NOMO-1 (cell line): Measurements from ENCODE around the gene ALPI.
"Not testable (repeated sequence)": the region's sequence is repeated elsewhere in the genome, so short reads cannot be mapped to it uniquely, and the experiment has no call there.

Experiments
- DNase-seq, 2 experiments: peaks; one replicate each; lab custom pipeline; 2025; ENCODE audit not compliant: unreplicated experiment in 2 of 2; lab: John Stamatoyannopoulos, UW

ALPI gene

DNA sequence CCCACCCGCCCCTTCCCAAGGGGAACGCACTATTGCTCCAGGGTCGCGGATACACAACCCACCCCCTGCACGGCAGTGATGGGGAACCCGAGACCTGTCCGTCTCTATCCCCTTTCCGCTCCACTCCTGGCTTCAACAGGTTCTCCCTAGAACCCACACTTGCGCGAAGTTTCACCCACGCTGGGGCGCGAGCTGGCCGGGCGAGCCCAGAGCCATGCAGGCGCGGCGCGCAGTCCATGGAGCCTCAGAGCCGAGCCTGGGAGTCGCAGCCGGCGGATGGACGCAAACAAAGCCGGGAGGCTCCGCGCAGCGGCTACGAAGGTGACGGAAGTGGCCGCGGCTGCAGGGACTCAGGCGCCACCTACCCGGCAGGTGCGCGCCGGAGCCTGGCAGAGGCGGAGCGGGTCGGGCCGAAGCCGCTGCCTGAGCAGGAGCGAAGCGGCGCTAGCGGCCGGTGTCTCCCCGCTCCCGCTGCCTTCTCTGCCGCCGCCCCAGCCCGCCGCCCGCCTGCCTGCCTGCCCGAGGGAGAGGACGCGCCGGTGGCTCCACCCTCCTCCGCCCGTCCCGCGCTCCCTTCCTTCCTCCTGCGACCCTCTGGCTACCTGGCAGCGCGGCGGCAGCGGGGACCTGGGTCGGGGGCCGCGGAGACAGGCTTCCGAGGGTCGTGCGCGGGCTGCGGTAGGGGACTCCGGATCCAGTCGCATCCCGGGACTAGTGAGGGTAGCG, 35.3 kb upstream of the ALPI start:
- no peak for DNase-seq

DNA sequence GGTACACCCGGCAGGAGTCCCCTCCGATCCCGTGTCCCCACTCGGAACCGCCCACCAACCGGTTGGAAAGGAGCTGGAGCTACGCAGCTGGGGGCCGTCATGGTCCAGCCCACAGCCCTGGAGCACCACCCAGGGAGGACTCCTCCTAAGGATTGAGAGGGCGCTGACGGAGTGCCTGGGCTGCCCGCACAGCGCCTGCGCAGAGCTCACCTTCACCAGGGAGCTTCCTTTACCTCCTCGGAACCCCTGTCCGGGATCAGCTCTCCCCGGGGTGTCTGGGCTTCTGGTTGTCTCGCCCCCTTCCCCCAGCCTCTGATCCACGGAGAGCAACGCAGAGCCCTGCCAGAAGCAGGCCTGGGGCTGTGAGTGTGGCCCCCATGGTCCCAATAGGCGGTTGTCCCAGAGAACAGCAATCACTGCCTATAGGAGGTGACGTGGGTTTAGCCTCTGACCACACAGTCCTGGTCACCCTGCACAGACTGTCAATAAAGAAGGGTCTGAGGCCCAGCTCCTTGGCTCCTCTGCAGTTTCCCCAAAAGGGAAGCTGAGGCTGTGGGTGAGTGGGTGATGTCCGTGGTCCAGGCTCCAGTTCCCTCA, 34.7 kb upstream of the ALPI start:
- DNase-seq = no peak

GRCh38 chr2:232422051-232422450, 33.9 kb upstream of the ALPI start:
- no peak for DNase-seq

- DNase-seq = not testable (repeated sequence)
Measured at GRCh38 chr2:232422996-232423395, 33.0 kb upstream of the ALPI start.

GRCh38 chr2:232423407-232423806, 32.5 kb upstream of the ALPI start:
- DNase-seq = not testable (repeated sequence)

GRCh38 chr2:232431705-232432590, 24.0 kb upstream of the ALPI start:
- DNase-seq = no peak

- DNase-seq = no peak
Measured at GRCh38 chr2:232432598-232433184, 23.3 kb upstream of the ALPI start.

- DNase-seq = not testable (repeated sequence)
Measured at GRCh38 chr2:232433622-232434021, 22.3 kb upstream of the ALPI start.

- DNase-seq = no peak
Measured at GRCh38 chr2:232434091-232434490, 21.9 kb upstream of the ALPI start.

DNA sequence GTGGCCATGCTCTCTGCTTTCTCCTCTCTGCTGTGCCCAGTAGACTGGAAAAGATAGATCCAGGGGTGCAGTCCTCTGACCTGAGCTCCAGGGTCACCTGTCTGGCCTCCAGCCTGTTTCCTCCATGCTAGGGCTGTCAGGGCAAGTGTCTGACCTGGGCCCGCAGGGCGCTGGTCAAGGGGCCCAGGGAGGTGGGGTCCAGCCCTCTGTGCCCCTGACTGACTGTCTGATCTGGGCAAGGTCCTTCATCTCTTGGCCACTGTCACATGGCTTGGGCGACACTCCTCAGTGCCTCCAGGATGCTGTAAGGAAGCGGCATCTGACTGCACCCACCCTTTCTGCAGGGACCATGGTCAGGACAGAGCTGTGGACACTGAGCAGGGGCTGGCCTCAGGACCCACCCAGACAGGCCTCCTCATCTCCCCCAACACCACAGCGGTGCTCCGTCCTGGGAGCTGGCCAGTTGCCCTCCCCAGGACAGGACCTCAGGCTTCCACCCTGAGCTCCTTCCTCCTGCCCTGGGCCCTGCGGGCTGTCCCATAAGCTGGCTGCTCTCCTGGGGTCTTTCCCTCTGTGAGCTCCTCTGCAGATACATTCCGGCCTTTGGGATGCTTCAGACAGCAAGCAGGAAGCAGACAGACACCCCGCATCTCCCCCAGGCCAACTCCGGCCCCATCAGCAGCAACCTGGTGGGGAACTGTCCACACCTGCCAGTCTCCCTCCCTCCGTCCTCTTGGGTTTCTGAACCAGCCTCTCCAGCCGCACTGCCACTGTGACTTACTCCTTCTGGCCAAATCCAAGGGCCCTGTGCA, 21.2 kb upstream of the ALPI start:
- no peak for DNase-seq

- no peak for DNase-seq
Measured at GRCh38 chr2:232435375-232435648, 20.6 kb upstream of the ALPI start.

DNA sequence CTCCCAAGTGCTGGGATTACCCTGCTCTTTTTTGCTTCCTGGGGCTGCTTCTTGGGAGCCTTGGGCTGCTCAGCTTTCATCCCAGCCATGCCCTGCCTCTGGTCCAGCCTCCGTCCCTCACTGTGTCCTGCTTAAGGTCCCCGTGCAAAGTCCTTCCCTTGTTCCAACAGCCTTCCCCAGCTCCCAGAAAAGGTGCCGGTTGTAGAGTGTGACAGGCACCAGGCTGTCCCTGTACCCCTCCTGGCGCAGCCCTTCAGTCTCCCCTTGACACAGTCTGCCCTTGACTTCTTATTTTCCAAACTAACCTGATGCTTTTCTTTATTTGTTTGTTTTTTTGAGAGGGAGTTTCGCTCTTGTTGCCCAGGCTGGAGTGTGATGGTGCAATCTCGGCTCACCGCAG, 20.1 kb upstream of the ALPI start:
- DNase-seq = no peak

DNA sequence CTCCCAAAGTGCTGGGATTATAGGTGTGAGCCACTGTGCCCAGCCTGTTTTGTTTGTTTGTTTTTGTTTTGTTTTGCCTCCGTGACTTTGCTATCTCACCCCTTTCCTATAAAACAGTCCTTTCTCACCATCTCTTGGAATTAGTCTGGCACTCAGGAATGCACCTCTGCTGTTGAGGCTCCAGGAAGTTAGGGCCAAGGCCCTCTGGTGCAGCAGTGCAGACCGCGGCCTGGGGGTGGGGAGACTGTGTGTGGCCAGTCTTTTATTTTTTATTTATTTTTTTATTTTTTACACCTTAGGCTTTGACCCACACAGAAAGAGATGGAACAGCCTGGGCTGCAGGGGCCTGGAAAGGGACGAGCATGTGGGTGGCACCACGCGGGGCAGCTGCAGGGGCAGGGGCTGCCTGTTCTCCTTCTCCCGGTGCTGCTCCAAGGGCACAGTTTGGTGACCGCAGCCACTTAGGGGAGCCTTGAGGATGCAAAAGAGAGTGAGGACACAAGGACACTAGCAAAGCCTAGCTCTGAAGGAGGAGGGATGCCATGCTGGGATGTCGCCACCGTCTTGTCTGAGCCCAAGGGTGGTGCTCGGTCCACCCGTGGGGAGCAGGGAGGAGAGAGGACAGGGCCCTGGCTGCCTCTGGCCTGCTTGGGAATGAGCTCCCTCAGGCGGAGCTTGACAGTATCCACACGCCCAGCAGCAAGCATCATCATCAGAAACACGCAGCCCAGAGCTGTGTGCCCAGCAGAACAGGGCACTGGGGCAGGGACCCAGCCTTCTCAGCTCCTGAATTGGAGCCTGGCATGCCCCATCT, 19.4 kb upstream of the ALPI start:
- no peak for DNase-seq

DNA sequence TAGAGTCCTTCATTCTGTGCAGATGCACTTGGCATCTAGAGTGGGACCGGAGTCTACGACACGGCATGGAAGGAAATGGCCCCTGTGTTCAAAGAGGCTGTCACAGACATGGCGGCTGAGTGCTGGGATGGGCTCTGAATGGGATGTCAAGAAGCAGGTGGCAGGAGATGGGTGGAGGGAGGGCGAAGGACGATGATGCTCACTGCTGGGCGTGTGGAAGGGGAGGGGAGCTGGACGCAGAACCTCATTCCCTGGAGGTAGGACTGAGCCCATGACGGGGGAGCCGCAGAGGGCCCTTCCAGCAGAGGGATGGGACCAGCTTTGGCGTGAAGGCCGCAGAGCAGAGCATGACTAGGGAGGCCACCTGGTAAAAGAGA, 18.8 kb upstream of the ALPI start:
- DNase-seq = no peak

DNA sequence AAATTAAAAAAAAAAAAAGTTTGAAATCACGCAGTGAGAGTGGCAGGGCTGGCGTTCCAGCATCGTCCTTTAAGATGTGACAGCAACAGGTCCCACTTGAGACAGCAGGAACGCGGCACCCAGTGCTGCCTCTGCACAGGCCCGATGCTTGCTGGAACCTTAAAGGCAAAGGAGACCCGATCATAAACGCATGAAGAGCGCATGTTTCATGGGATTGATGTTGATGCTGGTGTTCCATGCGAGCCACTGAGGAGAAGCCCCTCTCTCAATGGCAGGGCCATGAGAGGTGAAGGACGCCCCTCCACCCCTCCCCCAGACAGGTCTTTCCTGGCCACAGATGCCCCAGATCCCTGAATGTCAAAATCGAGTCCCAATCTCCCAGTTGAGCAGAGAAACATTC, 17.9 kb upstream of the ALPI start:
- DNase-seq = no peak

DNA sequence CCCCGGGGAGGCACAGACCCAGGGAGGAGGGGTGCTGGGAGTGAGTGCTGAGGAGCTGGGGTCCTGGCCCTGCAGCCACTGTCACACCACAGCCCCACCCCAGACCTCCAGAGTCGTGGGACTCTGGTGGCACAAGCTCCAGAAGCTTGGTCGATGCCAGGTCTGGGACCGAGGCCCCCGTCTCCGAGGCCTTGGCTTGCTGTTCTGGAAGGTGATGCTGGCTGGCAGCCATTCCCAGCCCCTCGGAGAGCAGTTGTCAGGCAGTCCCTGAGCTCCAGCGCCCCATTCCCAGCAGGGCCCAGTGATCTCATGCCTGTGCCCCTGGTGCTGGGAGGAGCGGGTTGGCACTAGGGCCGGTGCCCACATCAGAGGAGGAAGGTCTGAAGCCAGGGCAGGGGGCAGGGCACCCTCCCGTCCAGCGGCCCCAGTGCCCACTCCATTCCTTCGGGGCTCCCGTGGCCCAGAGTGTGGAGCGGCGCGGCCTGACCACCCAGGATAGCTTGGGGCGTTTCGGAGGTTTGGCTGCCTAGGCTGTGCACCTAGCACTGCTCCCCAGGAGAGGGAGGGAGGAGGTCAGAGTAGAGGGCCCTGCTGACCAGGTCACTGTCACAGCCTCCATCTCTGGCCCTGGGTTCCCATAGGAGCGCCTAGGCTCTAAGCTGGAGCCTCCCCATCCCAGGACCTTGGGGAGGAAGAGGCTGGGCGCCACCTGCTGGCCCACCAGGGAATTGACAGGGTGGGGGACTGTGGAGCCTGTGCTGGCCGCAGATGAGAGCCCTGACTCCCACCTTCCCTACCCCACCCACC, 16.8 kb upstream of the ALPI start:
- DNase-seq = no peak

DNA sequence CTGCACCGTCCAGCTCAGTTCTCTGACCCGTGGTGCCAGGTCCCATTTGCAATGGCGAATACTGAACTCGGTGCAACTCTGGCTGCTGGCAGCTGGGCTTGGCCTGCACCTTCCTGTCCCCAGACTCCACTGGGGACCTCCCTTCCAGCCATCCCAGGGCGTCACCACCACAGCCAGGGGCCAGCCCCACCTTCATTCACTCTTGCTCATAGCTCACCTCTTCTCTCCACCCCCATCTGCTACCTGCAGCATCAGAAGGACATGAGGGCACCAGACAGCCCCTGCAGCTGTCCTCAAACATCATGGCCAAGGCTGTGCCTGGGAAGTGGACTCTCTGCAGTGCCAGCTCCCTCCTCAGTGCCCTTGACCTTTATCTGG, 16.2 kb upstream of the ALPI start:
- no peak for DNase-seq

DNA sequence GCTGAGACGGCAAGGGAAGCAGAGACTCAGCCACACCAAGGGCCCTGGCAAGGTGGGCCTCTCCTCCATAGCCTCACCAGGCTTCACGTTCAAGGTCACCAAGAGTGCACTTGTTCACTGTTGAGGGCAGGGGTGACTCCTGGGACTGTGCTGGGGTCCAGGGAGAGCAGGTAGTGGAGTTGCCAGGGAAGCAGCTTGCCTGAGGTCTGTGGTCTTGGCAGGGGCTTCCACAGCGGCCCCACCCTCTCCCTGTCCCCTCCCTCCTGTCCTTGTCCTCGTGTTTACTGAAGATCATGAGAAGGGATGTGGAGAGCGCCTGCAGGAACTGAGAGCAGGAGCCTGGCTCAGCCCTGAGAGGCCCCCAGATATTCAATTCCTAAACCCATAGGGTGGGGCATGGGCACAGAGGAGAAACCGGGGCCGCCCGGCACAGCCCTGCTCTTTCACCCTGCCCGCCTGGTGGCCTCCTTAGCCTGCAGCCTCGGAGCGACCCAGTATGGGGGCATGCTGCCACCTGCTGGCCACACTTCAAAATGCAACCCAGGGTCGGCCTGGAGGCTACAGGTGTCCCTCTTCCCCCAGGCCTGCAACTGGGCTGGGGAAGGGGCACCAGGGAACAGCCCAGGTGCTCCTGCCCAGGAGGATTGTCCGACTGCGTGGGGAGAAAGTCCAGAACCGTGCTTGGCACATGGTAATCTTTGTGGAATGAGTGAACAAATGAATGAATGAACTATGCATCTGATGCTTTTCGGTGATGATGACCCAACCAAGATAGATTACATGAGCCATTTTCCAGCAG, 15.5 kb upstream of the ALPI start:
- peak; percentile 46 to 64 for DNase-seq
